Gastroesophageal sphincter (tissue), 3 donors: ENCODE results near the gene ZFAND6.

Source experiments
- CTCF ChIP-seq, 4 experiments: fragments of 200-600 bp in 2 of 4; fragments of 450-650 bp in 2 of 4; sonication (generic) in 1 of 4; IDR thresholded peaks; one replicate each; pipeline ENCODE4 v1.5.1; 2017 to 2019; ENCODE audit warnings: antibody characterized with exemption in 4 of 4, mild to moderate bottlenecking in 2 of 4, moderate library complexity in 2 of 4
- EP300 ChIP-seq: sonication (generic); formaldehyde crosslinking; IDR thresholded peaks from one replicate; pipeline ENCODE4 v1.6.1; 2017; ENCODE audit warnings: antibody characterized with exemption, mild to moderate bottlenecking
- POLR2A ChIP-seq, 2 donors: fragments of 450-650 bp; IDR thresholded peaks; one replicate each; pipeline ENCODE4 v1.6.1; 2017; ENCODE audit warnings: antibody characterized with exemption in 2 of 2, mild to moderate bottlenecking in 2 of 2, moderate library complexity in 1 of 2
- POLR2AphosphoS5 ChIP-seq: sonication (generic); formaldehyde crosslinking; IDR thresholded peaks from one replicate; pipeline ENCODE4 v1.6.1; 2017; ENCODE audit warnings: antibody characterized with exemption

- TF ChIP-seq CTCF (IDR thresholded peaks at IDR 0.05) (no peak), POLR2AphosphoS5 (no peak), POLR2A (IDR thresholded peaks at IDR 0.05) (no peak), EP300 (no peak)
These were observed 48.3 kb downstream of the ZFAND6 start for GRCh38 chr15:80107774-80108173.
